Hair follicle dermal papilla cell (primary cell): ENCODE results near the gene MMP19. TPM values are rescaled to one million over a fixed set of nuclear protein-coding genes. Genes with fewer than 3 reads are reported as not detected.

Experiments used
- total RNA-seq: library from RNA; depleted of rRNA; stranded (reverse); fragments of >200 nt; gene quantifications from 2 replicates; pipeline ENCODE4 v1.2.3, GENCODE V29; 2012

Gene MMP19
- 15.4 and 16.1 TPM in 2 replicates for total RNA-seq

GRCh38 chr12:55842681-55843429 lies at the start of gene MMP19:
MMP19 (minus strand) TSS chr12:55842936; CDS start chr12:55842830, 106 bp downstream.

GRCh38 chr12:55817345-55818139 lies 25.2 kb downstream of the MMP19 start, which contains the start of the genes ORMDL2 and SARNP:
ORMDL2 (plus strand) TSS chr12:55818041; CDS start chr12:55819000, 959 bp downstream.
SARNP (minus strand) TSS chr12:55817724; CDS start chr12:55817701, 23 bp downstream.

Other genes starting within 250 kb of the MMP19 start
- gene OR10P1, start 206.0 kb downstream of the MMP19 start, total RNA-seq = not detected in 2 replicates
- 4.4 and 7.7 TPM in 2 replicates for gene ITGA7, start 135.0 kb downstream of the MMP19 start, total RNA-seq
- 51.0 and 56.1 TPM in 2 replicates for gene BLOC1S1, start 126.9 kb downstream of the MMP19 start, total RNA-seq
- 16.7 and 47.7 TPM in 2 replicates for gene RDH5, start 122.5 kb downstream of the MMP19 start, total RNA-seq
- gene CD63, start 113.9 kb downstream of the MMP19 start, total RNA-seq = 1,008 and 1,281 TPM in 2 replicates
- 8.1 and 9.6 TPM in 2 replicates for gene GDF11, start 99.8 kb downstream of the MMP19 start, total RNA-seq
- gene SARNP, start 25.2 kb downstream of the MMP19 start, total RNA-seq = 34.1 and 40.0 TPM in 2 replicates
- 13.0 and 14.7 TPM in 2 replicates for gene ORMDL2, start 24.9 kb downstream of the MMP19 start, total RNA-seq
- gene DNAJC14, start 13.3 kb downstream of the MMP19 start, total RNA-seq = 59.7 and 66.5 TPM in 2 replicates
- gene PYM1, start 85.0 kb upstream of the MMP19 start, total RNA-seq = 25.2 and 29.8 TPM in 2 replicates
- gene DGKA, start 88.2 kb upstream of the MMP19 start, total RNA-seq = 51.0 and 60.5 TPM in 2 replicates
- gene PMEL, start 123.1 kb upstream of the MMP19 start, total RNA-seq = 1.1 and 2.9 TPM in 2 replicates
- 14.1 and 17.7 TPM in 2 replicates for gene CDK2, start 123.9 kb upstream of the MMP19 start, total RNA-seq
- 92.8 and 93.1 TPM in 2 replicates for gene RAB5B, start 131.1 kb upstream of the MMP19 start, total RNA-seq
- 13.1 and 13.3 TPM in 2 replicates for gene SUOX, start 154.3 kb upstream of the MMP19 start, total RNA-seq
- 2.4 and 2.8 TPM in 2 replicates for gene IKZF4, start 178.1 kb upstream of the MMP19 start, total RNA-seq
- 192 and 318 TPM in 2 replicates for gene RPS26, start 199.0 kb upstream of the MMP19 start, total RNA-seq
- gene ERBB3, start 237.2 kb upstream of the MMP19 start, total RNA-seq = 0.73 and 2.3 TPM in 2 replicates